Lower leg skin (tissue), 4 donors: ENCODE data around the gene LBHD2. TPM values are rescaled to one million over a fixed set of nuclear protein-coding genes. Genes with fewer than 3 reads are reported as not detected.
A peak's percentile ranks its signal among the peaks of the same experiment; 100 is the strongest.

ENCODE experiments used
- DNase-seq, 2 donors: peaks; one replicate each; pipeline ENCODE4 v3.0.0-alpha.2; 2019; ENCODE audit warnings: low spot score in 2 of 2
- H3K4me3 ChIP-seq: fragments of 200-600 bp; sonication (generic); 2 replicates; pipeline ENCODE4 v1.5.1; 2017; ENCODE audit warnings: mild to moderate bottlenecking, low read depth; ENCODE audit not compliant: poor library complexity, severe bottlenecking
- CTCF ChIP-seq, 3 donors: fragments of 450-650 bp; IDR thresholded peaks; one replicate each; pipeline ENCODE4 v1.5.1; 2016; ENCODE audit warnings: antibody characterized with exemption in 3 of 3, mild to moderate bottlenecking in 3 of 3, moderate library complexity in 2 of 3
- POLR2A ChIP-seq, 2 donors: fragments of 450-650 bp; IDR thresholded peaks; one replicate each; pipeline ENCODE4 v1.6.1; 2016 to 2017; ENCODE audit warnings: antibody characterized with exemption in 2 of 2, mild to moderate bottlenecking in 1 of 2, moderate library complexity in 1 of 2
- WGBS, 2 donors: methylation state at CpG; one replicate each; pipeline ENCODE4 v1.1.5; 2018; 5-methylcytosine and 5-hydroxymethylcytosine counted together
- intact Hi-C: fragments of 100-400 bp; cut with DNase I; formaldehyde crosslinking; loops from one replicate; pipeline ENCODE4 v1.15.0; 2023; ENCODE audit warnings: low total_unique reads
- total RNA-seq, 4 donors: library from RNA; depleted of rRNA; stranded (reverse); fragments of >200 nt; gene quantifications; one replicate each; pipeline ENCODE4 v1.1.0, GENCODE V29; 2016

The LBHD2 gene
- total RNA-seq, 4 donors from 2014 or later: not detected

DNA sequence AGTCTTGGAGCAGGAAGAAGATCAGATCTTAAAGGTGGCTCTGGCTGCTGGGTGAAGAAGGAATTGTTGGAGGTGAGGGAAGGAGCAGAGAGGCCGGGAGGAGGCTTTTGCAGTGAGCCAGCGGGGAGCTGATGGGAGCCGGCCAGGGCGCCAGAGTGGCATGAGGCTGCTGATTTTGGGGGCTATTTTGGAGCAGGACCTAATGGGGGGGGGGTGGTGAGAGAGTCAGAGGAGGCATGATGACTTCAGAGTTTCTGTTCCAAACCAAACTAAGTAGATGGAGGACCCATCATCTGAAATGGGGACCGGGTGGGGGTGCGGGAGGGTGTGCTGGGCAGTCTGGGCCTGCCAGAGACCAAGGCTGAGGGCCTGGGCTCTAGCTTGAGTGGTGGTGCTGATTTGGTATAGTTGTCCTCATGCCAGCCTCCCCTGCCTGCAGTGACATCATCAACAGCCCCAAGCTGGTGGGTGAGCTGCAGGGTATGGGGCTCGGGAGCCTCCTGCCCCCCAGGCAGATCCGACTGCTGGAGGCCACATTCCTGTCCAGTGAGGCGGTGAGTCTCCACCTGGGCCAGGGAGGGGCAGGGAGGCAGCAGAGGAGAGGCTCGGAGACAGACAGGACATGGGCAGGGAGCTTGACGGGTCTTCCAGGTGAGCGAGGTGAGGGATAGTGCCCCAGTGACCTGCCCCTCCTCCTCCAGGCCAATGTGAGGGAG, 45.4 kb downstream of the LBHD2 start:
- DNase-seq: no peak
- WGBS, 2 donors: 69 to 85% methylated on average over 12 of the region's 12 CpGs
- no peak overlapping the region for H3K4me3 ChIP-seq
- TF ChIP-seq POLR2A (IDR thresholded peaks at IDR 0.05): no peak
- no peak for TF ChIP-seq CTCF (IDR thresholded peaks at IDR 0.05)
- intact Hi-C loops: no loop called here

DNA sequence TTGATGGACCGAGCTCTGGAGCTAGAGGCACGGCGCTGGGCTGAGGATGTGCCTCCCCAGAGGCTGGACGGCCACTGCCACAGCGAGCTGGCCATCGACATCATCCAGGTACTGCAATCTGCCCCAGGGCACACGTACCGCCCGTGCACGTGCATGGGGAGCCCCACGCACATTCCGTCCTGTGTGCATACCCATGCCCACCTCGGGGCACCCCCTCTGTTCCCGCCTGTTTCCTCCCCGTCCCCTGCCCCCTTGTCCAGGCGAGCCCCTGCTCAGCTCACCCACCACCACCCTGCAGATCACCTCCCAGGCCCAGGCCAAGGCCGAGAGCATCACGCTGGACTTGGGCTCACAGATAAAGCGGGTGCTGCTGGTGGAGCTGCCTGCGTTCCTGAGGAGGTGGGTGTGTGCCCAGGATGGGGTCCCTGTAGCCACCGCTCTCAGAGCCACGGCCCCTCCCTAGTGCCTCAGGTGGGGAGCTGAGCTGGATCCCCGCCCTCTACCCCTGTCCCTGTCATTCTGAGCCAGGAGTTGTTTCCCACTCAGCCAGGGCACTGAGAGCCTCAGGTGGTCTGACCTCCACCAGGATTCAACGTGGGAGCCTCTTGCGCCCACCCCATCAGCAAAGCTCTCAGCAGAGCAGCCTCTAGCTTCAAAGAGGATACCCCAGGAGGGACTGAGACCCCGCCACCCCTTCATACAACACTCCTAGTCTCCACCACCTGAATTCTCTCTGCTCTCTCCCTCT, 46.2 kb downstream of the LBHD2 start:
- TF ChIP-seq POLR2A (IDR thresholded peaks at IDR 0.05) (no peak), CTCF (IDR thresholded peaks at IDR 0.05) (no peak)
- WGBS, 2 donors: 90 to 94% methylated on average over 12 to 26 of the region's 26 CpGs
- intact Hi-C loops: no loop called here

DNA sequence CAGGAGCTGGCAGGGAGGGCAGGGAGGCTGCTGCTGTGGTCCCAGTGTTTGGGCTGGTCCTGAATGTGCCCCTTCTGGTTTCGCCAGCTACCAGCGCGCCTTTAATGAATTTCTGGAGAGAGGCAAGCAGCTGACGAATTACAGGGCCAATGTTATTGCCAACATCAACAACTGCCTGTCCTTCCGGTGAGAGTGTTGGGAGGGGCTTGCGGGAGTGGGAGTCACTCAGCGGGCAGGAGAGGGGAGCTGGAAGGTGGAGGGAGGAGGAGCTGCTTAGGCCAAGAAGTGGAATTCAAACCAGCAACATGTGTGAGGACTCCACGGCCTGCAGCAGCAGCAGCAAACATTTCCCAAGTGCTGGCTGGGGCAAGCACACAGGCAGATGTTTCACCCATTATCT, 47.0 kb downstream of the LBHD2 start:
- no peak for TF ChIP-seq POLR2A (IDR thresholded peaks at IDR 0.05)
- TF ChIP-seq CTCF (IDR thresholded peaks at IDR 0.05): no peak
- 40 to 52% methylated on average over 8 of the region's 8 CpGs for WGBS, 2 donors
- peak in 1 of 2 donors; percentile 88 for DNase-seq
- intact Hi-C loops: no loop called here
- no peak overlapping the region for H3K4me3 ChIP-seq

More for the DNA sequence above, 46.2 kb downstream of the LBHD2 start:
- peak in 1 of 2 donors; percentile 84 for DNase-seq
- H3K4me3 ChIP-seq: no peak overlapping the region

DNA sequence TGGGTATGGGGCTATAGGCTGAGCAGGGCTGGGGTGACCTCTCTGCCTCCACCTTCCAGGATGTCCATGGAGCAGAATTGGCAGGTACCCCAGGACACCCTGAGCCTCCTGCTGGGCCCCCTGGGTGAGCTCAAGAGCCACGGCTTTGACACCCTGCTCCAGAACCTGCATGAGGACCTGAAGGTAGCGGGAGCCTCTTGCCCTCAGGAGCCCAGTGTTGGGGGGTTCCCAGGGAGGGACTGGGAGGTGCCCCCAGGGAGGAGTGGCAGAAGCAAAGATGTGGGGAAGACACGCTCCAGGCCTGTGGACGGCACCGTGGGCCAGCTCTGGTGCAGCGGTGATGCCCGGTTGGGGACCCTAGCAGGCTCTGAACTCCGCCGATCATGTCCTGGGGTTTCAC, 47.6 kb downstream of the LBHD2 start:
- no peak overlapping the region for H3K4me3 ChIP-seq
- no peak for DNase-seq
- 88% methylated on average over 9 of the region's 9 CpGs for WGBS, 2 donors
- intact Hi-C loops: no loop called here
- TF ChIP-seq POLR2A (IDR thresholded peaks at IDR 0.05) (no peak), CTCF (IDR thresholded peaks at IDR 0.05) (no peak)

DNA sequence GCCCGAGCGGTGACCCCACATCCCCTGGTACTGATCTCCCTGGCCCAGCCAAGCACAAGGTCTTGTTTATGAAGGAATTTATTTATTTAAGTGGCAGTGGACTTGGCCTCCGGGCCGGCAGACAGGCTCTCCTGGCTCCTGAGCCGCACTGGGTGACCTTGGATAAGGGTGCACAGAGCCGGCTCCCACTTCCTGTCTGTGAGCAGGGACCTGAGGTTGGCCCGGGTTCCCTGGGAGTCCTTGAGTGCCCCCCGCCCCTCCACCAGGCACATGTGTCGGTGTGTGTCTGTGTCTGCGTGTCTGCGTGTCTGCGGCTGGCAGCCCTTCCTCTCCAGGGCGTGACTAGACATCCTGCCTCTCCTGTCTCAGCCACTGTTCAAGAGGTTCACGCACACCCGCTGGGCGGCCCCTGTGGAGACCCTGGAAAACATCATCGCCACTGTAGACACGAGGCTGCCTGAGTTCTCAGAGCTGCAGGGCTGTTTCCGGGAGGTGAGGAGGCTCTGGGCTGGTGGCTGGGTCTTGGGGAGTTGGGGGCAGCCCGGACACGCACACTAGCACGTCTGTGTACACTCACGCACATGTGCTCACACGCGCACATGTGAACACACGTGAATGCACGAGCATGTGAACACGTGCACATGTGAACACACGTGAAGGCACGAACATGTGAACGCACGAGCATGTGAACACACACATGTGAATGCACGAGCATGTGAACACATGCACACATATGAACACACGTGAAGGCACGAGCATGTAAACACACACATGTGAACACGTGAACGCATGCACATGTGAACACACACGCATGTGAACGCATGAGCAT, 48.6 kb downstream of the LBHD2 start:
- TF ChIP-seq POLR2A (IDR thresholded peaks at IDR 0.05) (no peak), CTCF (IDR thresholded peaks at IDR 0.05) (no peak)
- WGBS, 2 donors: 83 to 85% methylated on average over 28 to 38 of the region's 39 CpGs
- intact Hi-C loops: no loop called here
- no peak overlapping the region for H3K4me3 ChIP-seq
- DNase-seq: no peak
